Activated CD4-positive, alpha-beta memory T cell treated with anti-CD3 and anti-CD28 coated beads, Interleukin-2, amount 10 ng/mL, durations not matched to agents 7 days and 5 days (primary cell): ENCODE data around the gene DPP9. TPM values are rescaled to one million over a fixed set of nuclear protein-coding genes. Genes with fewer than 3 reads are reported as not detected.
"Not testable (repeated sequence)": the region's sequence is repeated elsewhere in the genome, so short reads cannot be mapped to it uniquely, and the experiment has no call there.

Experiments
- CTCF ChIA-PET: fragments of 350-600 bp; sonication (Branson Sonifier 250); formaldehyde crosslinking; loops from one replicate; lab custom pipeline; 2021; ENCODE audit warnings: antibody characterized with exemption, inconsistent platforms; lab: Charles Lee
- POLR2A ChIA-PET: fragments of 350-600 bp; sonication (Branson Sonifier 250); formaldehyde crosslinking; loops from one replicate; lab custom pipeline; 2021; ENCODE audit warnings: antibody characterized with exemption; lab: Charles Lee
- DNase-seq: peaks from one replicate; pipeline ENCODE4 v3.0.0-alpha.2; 2020
- H3K27ac Mint-ChIP-seq: one replicate; pipeline ENCODE4 v1.8.0; 2021; ENCODE audit warnings: mild to moderate bottlenecking, mixed read lengths
- H3K27me3 Mint-ChIP-seq: one replicate; pipeline ENCODE4 v1.8.0; 2021; ENCODE audit warnings: mixed read lengths
- H3K36me3 Mint-ChIP-seq: one replicate; pipeline ENCODE4 v1.8.0; 2021; ENCODE audit warnings: low read depth, mixed read lengths
- H3K4me1 Mint-ChIP-seq: one replicate; pipeline ENCODE4 v1.8.0; 2021; ENCODE audit warnings: mixed read lengths
- H3K4me3 Mint-ChIP-seq: one replicate; pipeline ENCODE4 v1.8.0; 2021; ENCODE audit warnings: mild to moderate bottlenecking, mixed read lengths
- H3K9me3 Mint-ChIP-seq: one replicate; pipeline ENCODE4 v1.8.0; 2021; ENCODE audit warnings: mixed read lengths
- total RNA-seq, 2 experiments: library from RNA; stranded (reverse); gene quantifications; one replicate each; pipeline ENCODE4 v1.2.3, GENCODE V29; 2021

The DPP9 gene
- total RNA-seq, 2 experiments from 2014 or later, result 67.6 to 78.3 TPM

GRCh38 chr19:4749870-4750590 lies 26.4 kb upstream of the DPP9 start:
- H3K36me3 Mint-ChIP-seq, result no peaks in the 10 kb centered on the region
- H3K27ac Mint-ChIP-seq, result no peak overlapping the region
- H3K9me3 Mint-ChIP-seq, result no peaks in the 10 kb centered on the region
- ChIA-PET CTCF (interaction anchor here (1.2 kb wide), 1 partner anchor 41 kb away, joined by 5 read pairs; the partner anchor contains the start of gene FEM1A), POLR2A (no interaction called here)
- DNase-seq, result no peak
- H3K4me3 Mint-ChIP-seq, result no peak overlapping the region
- no peaks in the 10 kb centered on the region for H3K4me1 Mint-ChIP-seq
- H3K27me3 Mint-ChIP-seq, result peaks cover 15% of the 10 kb centered on the region

- H3K9me3 Mint-ChIP-seq, result no peaks in the 10 kb centered on the region
- ChIA-PET CTCF (no interaction called here), POLR2A (no interaction called here)
- peaks cover 15% of the 10 kb centered on the region for H3K27me3 Mint-ChIP-seq
- no peaks in the 10 kb centered on the region for H3K36me3 Mint-ChIP-seq
- no peaks in the 10 kb centered on the region for H3K4me1 Mint-ChIP-seq
- no peak overlapping the region for H3K27ac Mint-ChIP-seq
- DNase-seq, result no peak
- H3K4me3 Mint-ChIP-seq, result no peak overlapping the region
Measured at GRCh38 chr19:4748589-4748988, 24.9 kb upstream of the DPP9 start.

GRCh38 chr19:4748185-4748584 lies 24.5 kb upstream of the DPP9 start:
- peaks cover 18% of the 10 kb centered on the region for H3K27me3 Mint-ChIP-seq
- H3K9me3 Mint-ChIP-seq, result no peaks in the 10 kb centered on the region
- CTCF ChIA-PET, result no interaction called here

GRCh38 chr19:4745986-4746385 lies 22.3 kb upstream of the DPP9 start:
- POLR2A ChIA-PET, result no interaction called here

More at GRCh38 chr19:4748185-4748584, 24.5 kb upstream of the DPP9 start:
- Mint-ChIP-seq H3K27ac (no peak overlapping the region), H3K4me1 (peaks cover 1% of the 10 kb centered on the region), H3K4me3 (no peak overlapping the region), H3K36me3 (no peaks in the 10 kb centered on the region)
- no peak for DNase-seq
- POLR2A ChIA-PET, result no interaction called here

GRCh38 chr19:4745175-4745574 lies 21.5 kb upstream of the DPP9 start:
- H3K27ac Mint-ChIP-seq, POLR2A ChIA-PET, H3K36me3 Mint-ChIP-seq, H3K9me3 Mint-ChIP-seq, H3K4me1 Mint-ChIP-seq, DNase-seq, H3K4me3 Mint-ChIP-seq: not testable (repeated sequence)
- peaks cover 19% of the 10 kb centered on the region for H3K27me3 Mint-ChIP-seq
- CTCF ChIA-PET, result interaction anchor here (1.6 kb wide), 1 partner anchor 46 kb away, joined by 4 read pairs; no protein-coding TSS in a partner anchor

More at GRCh38 chr19:4745986-4746385, 22.3 kb upstream of the DPP9 start:
- peaks cover 2% of the 10 kb centered on the region for H3K4me1 Mint-ChIP-seq
- H3K27ac Mint-ChIP-seq, result no peak overlapping the region
- no peaks in the 10 kb centered on the region for H3K36me3 Mint-ChIP-seq
- H3K9me3 Mint-ChIP-seq, result no peaks in the 10 kb centered on the region
- DNase-seq, result no peak
- no peak overlapping the region for H3K4me3 Mint-ChIP-seq
- CTCF ChIA-PET, result no interaction called here
- H3K27me3 Mint-ChIP-seq, result peaks cover 19% of the 10 kb centered on the region

GRCh38 chr19:4744451-4745174 lies 21.0 kb upstream of the DPP9 start:
- peaks cover 2% of the 10 kb centered on the region for H3K4me1 Mint-ChIP-seq
- DNase-seq, result no peak
- H3K4me3 Mint-ChIP-seq, result no peak overlapping the region
- ChIA-PET CTCF (interaction anchor here (1.6 kb wide), 1 partner anchor 46 kb away, joined by 4 read pairs; no protein-coding TSS in a partner anchor), POLR2A (no interaction called here)
- no peak overlapping the region for H3K27ac Mint-ChIP-seq
- H3K27me3 Mint-ChIP-seq, result peaks cover 19% of the 10 kb centered on the region
- H3K9me3 Mint-ChIP-seq, result no peaks in the 10 kb centered on the region
- H3K36me3 Mint-ChIP-seq, result no peaks in the 10 kb centered on the region

GRCh38 chr19:4742723-4743646 lies 19.3 kb upstream of the DPP9 start:
- DNase-seq, result no peak
- H3K9me3 Mint-ChIP-seq, result no peaks in the 10 kb centered on the region
- POLR2A ChIA-PET, result no interaction called here
- no peak overlapping the region for H3K4me3 Mint-ChIP-seq
- no peak overlapping the region for H3K27ac Mint-ChIP-seq
- CTCF ChIA-PET, result no interaction called here
- H3K27me3 Mint-ChIP-seq, result peaks cover 17% of the 10 kb centered on the region
- H3K36me3 Mint-ChIP-seq, result no peaks in the 10 kb centered on the region
- peaks cover 2% of the 10 kb centered on the region for H3K4me1 Mint-ChIP-seq

GRCh38 chr19:4740092-4740491 lies 16.4 kb upstream of the DPP9 start:
- ChIA-PET CTCF (interaction anchor here (1.1 kb wide), 1 partner anchor 51 kb away, joined by 3 read pairs; the partner anchor contains the start of gene FEM1A), POLR2A (no interaction called here)
- no peak for DNase-seq
- H3K9me3 Mint-ChIP-seq, result no peaks in the 10 kb centered on the region
- peaks cover 2% of the 10 kb centered on the region for H3K4me1 Mint-ChIP-seq
- H3K27ac Mint-ChIP-seq, result no peak overlapping the region
- no peak overlapping the region for H3K4me3 Mint-ChIP-seq
- H3K36me3 Mint-ChIP-seq, result no peaks in the 10 kb centered on the region
- H3K27me3 Mint-ChIP-seq, result peaks cover 11% of the 10 kb centered on the region

- no peaks in the 10 kb centered on the region for H3K36me3 Mint-ChIP-seq
- H3K4me3 Mint-ChIP-seq, result no peak overlapping the region
- H3K4me1 Mint-ChIP-seq, result peaks cover 3% of the 10 kb centered on the region
- H3K9me3 Mint-ChIP-seq, result no peaks in the 10 kb centered on the region
- no peak for DNase-seq
- H3K27me3 Mint-ChIP-seq, result peaks cover 12% of the 10 kb centered on the region
- no peak overlapping the region for H3K27ac Mint-ChIP-seq
- ChIA-PET POLR2A (no interaction called here), CTCF (interaction anchor here (2.3 kb wide), 1 partner anchor 52 kb away, joined by 12 read pairs; the partner anchor contains the start of gene FEM1A)
Measured at GRCh38 chr19:4738734-4739133, 15.1 kb upstream of the DPP9 start.

- H3K9me3 Mint-ChIP-seq, result no peaks in the 10 kb centered on the region
- ChIA-PET POLR2A (no interaction called here), CTCF (interaction anchor here (0.6 to 2.3 kb wide), 2 partner anchors 53 to 319 kb away, joined by 3 to 12 read pairs; partner anchors contain the start of gene FEM1A)
- H3K4me3 Mint-ChIP-seq, result no peak overlapping the region
- H3K36me3 Mint-ChIP-seq, result no peaks in the 10 kb centered on the region
- H3K4me1 Mint-ChIP-seq, result peaks cover 5% of the 10 kb centered on the region
- no peak for DNase-seq
- no peak overlapping the region for H3K27ac Mint-ChIP-seq
- peaks cover 11% of the 10 kb centered on the region for H3K27me3 Mint-ChIP-seq
Measured at GRCh38 chr19:4737955-4738600, 14.4 kb upstream of the DPP9 start.

GRCh38 chr19:4733755-4734345 lies 10.2 kb upstream of the DPP9 start:
- H3K4me3 Mint-ChIP-seq, result no peak overlapping the region

More at GRCh38 chr19:4733755-4734345, 10.2 kb upstream of the DPP9 start:
- DNase-seq, result no peak
- peak overlapping the region; percentile 40 for H3K27ac Mint-ChIP-seq
- peaks cover 12% of the 10 kb centered on the region for H3K4me1 Mint-ChIP-seq
- H3K36me3 Mint-ChIP-seq, result no peaks in the 10 kb centered on the region
- POLR2A ChIA-PET, result interaction anchor here (1.1 to 1.5 kb wide), 2 partner anchors 9 to 57 kb away, joined by 3 read pairs; no protein-coding TSS in a partner anchor
- no peaks in the 10 kb centered on the region for H3K9me3 Mint-ChIP-seq
- H3K27me3 Mint-ChIP-seq, result peaks cover 14% of the 10 kb centered on the region
- CTCF ChIA-PET, result interaction anchor here (1.0 to 5.2 kb wide), 4 partner anchors 56 to 118 kb away, joined by 3 to 93 read pairs (median 10); partner anchors contain the start of gene FEM1A
